HG03045 (cell line): ENCODE results near the gene CSTF1.
"Not testable (repeated sequence)": the region's sequence is repeated elsewhere in the genome, so short reads cannot be mapped to it uniquely, and the experiment has no call there.

Experiments
- ATAC-seq: cut with Tn5 transposase; IDR thresholded peaks from one replicate; pipeline ENCODE4 v1.9.1; 2021; ENCODE audit warnings: mild to moderate bottlenecking, moderate library complexity; ENCODE audit not compliant: unreplicated experiment

The CSTF1 gene

DNA sequence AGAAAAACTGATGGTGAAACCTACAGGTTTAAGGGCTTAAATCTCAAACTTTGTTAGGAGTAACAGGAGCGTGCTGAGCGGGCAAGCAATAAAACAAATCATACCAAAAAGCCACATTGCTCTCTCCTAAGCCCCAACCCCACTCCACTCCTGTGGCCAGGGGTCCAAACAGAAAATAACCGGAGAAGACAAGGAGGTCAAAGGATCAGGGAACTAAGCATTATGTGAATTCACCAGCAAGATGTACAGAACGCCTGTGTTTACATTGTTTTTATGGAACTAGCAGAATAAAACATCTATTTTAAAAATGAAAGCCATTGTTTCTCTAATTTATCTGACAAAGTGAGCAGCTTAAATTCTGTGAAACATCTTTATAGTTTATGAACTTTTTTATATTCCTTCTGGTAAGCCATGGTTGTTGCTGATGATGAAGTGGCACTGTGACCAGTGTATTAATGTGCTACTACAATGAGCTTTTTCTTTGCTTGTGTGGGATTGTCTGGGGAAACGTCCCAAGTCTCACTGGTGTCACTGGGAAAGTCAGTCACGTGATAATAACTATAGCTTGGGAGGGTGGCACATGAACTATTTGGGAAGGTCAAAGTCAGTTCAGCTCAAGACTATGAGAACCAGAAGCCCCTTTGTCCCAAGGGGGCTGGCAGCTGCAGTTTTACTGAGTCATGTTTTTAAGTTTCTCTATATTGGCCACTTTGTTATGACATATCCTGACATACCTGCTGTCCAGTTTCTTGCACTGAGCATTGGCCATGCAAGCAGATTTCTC is 23.9 kb upstream of the CSTF1 start:
- ATAC-seq: no peak

DNA sequence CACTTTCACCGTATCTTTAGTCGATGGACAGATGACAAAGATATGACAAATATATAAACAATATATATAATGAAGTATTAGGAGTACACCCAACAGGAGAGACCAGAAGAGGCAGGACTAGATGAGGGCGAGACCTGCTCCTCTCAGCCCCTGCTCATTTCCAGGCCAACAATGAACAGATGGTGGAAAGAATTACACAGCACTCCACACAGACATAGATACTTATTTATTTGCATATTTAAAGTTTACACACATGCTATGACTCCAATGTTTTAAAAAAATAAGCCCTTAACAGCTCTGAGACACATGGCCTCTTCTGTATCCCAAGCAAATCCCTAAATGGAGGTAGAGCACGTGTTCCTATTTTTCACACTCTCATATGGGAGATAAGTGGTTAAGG is 23.3 kb upstream of the CSTF1 start:
- no peak for ATAC-seq

DNA sequence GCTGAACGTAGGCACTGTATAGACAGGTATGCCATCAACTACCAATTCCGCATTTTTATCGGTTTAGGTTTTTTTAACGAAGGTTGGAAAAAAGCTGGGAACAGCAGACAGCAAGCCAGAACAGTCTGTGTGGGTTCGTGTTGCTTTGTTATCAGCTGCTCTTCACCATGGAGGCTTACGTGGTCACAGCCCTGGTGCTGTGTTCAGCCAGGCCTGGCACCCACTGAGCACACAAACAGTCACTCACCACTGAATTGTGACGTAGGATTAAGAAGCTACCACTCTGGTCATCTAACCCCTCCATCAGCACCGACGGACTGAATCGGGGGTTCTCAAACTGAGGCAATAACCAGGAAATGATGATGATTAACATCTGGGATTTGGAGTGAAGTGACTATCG is 20.5 kb upstream of the CSTF1 start:
- ATAC-seq: no peak

DNA sequence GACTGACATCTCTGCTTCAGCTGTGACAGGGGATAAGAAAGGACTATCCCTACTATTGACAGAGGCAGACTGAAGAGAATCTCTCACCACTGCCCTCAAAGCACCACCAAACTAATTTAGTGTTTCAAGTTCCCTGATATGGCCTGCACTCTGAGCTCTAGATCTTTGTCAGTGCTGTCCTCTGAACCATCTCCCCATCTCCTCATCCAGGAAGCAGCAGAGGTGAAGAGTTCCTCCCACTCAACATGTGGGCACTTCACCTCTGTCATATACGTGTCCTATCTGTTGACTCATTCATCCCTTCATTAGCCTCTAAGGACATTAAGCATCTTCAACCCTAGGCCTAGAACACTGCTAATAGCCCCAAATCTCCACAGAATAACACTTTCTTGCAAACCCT is 19.6 kb upstream of the CSTF1 start:
- ATAC-seq: no peak

DNA sequence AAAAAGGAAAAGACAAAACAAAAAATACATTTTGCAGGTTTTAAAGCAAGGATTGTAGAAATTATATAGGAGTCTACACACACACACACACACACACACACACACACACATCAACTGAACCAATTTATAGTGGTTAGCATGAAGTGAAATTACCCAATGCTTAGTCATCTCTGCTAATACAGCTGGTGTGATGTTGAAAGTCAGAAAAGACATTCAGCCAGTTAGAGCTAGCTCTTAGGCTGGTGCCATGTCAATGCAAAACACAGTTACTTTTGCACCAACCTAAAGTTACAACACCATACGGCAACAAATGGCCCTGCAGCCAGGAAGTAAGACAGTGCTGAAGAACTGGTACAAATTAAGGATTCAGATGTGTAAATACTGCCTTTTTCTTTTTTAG is 18.5 kb upstream of the CSTF1 start:
- no peak for ATAC-seq

DNA sequence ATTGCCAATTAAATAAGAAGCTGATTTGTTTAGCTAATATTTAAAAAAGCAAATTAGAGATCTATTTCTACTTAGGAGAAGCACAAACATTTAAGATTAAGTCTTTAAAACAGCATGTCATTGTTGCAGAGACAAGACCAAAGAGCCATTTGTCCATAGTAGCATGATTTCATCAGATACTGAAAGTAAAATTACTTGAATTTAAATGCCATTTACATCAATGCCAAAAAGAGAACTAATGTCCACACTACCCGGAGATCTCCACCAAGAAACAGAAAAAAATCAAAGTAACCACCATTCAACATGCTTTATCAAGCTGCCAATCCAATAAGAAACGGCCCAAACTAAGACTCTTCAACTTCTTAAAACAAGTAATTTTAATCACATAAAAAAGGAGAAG is 16.1 kb upstream of the CSTF1 start:
- no peak for ATAC-seq

DNA sequence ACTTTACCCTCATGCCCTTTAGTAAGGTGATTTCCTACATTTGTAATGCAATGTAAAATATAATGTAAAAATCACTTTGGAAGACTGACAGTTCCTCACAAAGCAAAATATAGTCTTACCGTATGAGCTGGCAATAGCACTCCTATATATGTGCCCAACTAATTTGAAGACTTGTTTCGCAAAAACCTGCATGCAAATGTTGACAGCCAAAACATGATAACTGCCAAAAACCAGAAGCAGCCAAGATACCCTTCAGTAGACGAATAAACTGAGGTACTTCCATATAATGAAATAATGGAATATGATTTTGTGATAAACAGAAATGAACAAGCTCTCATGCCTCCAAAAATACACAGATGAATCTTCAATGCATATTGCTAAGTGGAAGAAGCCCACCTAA is 14.1 kb upstream of the CSTF1 start:
- ATAC-seq: no peak

DNA sequence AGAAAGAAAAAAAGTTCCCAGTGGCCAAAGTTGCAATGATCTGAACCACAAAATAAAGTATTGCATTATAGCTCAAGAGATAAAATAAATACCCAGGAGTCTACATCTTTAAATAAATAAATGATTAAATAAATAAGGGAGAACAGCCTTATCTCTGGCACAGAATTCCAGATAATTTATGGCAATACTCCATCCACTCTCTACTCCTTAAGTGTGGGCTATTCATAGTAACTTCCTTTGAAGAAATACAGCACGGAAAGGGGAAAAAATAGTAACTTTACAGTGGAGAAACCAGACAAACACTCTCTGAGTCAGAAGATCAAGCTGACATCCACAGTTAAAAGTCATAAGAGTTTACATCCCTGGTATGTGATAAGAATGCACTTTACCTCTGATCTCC is 12.1 kb upstream of the CSTF1 start:
- ATAC-seq: no peak

DNA sequence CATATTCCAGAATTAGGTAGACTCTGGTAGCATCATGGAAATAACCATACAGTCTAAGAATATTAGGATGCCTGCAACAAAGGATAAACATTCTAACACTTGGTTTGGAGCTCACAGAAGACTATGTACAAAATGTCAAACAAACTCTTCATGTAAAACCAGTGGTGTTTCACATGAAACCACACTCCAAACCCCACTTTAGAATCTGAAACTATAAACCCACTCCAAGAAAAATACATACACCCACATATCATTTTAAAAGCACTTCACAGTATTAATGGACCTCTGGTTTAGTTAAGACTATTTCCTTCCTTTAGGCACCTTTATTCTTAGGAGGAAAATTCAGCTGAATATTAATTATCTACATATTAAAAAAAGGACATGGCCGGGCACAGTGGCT is 10.9 kb upstream of the CSTF1 start:
- ATAC-seq: no peak

DNA sequence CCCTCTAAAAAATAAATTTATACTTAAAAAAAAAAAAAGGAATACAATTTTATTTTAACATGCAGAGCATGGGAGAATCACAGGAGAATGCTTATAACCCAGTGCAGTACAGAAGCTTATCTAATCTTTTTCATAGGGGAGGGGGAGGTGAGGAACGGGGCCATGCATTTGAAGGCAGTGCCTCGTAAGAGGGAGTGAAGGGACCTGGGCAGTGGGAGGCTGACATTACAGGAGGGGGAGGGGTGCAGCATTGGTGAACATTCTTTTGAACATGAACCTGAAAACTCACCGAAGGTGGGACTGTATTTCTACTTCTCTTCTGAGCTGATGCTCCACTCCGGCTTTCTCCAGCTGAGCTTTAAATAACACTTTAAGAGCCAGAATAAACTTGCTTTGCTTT is 9.7 kb upstream of the CSTF1 start:
- ATAC-seq: no peak

DNA sequence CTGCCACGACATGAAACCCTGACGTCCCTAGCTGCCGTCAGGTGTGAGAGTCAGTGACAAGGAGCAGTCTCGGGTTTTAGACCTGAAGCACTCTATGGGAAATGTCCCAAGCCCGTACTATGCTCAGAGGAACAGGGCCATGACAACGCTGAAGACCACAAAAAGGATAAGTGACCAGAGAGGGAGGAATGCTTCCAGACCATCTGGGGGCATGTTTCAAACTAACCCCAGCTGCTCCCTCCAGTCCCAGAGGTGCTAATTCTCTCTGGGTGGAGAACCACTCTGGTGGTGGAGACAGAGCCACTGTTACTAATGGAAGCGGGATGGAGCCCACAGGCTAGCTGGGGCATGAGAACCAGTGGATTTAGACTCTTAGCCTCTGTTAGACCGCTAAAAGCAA is 9.1 kb upstream of the CSTF1 start:
- no peak for ATAC-seq

DNA sequence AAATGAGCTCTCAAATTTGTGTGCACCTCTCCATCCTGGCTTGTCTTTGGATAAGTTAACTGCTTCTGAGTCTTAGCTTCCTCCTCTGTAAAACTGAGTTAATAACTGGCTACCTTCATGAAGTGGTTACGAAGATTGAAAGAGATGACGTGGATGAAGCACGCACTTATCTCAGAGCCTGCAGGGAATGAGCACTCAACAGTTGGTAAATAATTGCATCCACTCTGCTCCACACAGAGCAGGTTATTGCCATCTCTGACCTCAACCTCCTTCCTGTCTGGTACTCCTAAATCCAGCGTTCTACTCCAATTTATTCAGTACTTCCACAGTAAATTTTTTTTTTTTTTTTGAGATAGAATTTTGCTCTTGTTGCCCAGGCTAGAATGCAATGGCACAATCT is 7.3 kb upstream of the CSTF1 start:
- ATAC-seq: no peak

DNA sequence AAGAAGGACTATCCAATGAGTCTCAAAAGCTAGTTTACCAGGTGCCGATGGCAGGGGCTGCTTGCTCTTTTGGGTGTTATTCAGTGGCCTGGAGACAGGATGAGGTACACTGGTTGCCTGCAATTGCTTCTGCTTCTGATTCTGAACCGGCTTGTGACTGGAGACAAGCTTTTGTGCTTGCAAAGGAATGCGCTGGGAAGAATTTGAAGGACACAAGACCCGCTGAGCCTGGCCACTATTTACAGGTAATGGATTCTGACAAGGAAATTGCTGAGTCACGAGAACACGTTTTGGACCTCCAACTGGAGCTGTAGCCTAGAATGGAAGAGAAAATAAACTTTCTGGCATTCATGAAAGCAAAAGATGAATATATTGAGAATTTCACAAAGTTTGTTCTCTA is 6.2 kb upstream of the CSTF1 start:
- ATAC-seq: no peak

DNA sequence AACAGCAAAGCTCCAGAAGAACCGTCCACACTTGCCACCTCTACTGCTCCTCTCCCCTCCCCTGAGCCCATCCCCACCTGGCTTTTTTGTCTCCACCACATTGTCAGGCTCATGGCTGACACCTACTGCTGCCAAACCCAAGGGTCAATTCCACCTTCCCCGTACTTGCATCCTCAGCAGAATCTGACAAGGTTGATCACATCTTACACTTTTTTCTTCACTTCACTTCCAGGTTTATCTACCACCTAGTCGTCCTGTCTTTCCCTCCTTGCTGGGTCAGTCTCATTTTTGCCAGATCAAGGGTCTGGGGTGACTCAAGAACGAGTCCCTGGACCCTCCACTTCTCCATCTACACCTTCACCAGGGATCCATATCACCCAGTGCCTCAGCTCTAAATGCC is 3.6 kb upstream of the CSTF1 start:
- no peak for ATAC-seq

DNA sequence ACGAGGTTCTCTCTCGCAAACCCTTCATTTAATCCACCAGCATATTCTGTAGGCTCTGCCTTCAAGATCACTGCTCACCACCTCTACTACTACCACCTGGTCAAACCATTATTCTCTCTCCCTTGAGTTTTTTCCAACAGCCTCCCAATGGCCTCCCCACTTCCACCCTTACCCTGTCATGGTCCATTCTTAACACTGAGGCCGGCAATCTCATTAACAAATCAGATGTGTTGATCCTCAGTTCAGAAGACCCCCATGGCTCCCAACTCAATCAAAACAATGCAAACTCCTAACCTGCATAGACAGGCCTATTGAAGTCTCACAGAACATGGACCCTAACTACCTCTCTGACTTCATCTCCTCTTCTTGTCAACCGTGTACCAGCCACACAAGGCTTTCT is 2.6 kb upstream of the CSTF1 start:
- ATAC-seq: no peak

DNA sequence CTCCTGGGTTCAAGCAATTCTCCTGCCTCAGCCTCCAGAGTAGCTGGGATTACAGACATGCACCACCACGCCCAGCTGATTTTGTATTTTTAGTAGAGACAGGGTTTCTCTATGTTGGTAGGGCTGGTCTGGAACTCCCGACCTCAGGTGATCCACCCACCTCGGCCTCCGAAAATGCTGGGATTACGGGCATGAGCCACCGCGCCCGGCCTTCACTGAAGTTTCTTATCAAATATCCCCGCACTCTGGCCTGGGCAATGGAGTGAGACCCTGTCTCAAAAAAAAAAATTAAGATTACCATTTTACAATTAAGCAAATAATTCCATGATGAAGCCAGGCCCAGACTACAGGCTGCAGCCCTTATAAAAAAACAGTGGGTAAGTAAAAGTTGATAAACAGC is 2.0 kb upstream of the CSTF1 start:
- ATAC-seq: not testable (repeated sequence)

DNA sequence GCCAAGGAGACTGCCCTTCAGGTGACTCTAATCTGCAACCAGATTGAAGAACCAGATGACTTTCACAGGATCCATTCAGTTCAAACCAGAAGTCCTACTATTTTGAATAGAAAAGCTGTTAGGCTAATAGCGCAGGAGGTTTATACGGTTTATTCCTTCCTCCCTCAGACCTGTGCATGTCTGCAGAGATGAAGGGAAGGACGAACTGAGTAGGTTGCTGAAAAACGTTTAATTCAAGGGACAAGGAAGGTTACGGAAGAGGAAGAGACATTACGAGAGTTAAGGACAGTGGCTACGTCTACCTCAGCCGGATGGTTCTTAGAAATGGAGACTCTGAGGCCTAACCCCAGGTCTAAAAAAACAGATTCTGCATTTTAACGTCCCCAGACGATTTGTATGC is 1.4 kb upstream of the CSTF1 start:
- no peak for ATAC-seq

DNA sequence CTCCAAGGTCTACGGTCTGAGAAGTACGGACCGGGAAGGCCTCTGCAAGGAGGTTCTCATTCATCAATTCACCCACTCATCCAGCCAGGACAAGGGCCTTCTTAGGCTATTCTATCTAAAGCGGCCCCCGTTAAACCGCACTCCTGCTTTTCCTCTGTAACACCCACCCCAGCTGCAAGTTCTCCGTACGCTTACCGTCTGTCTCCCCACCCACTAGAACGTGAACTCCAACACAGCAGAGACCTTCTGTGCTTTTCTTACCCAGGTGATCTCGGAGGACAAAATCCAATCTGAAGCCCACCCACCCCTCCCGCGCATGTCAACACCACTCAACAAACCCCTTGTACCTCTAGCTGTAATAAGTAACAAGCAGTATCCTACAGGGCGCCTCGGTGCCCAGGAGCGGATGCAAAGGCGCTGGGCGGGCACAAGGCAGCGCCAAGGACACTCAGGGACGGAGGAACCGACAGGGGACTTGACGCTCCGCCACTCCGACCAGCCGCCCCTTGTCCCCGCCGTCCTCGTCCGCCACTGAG is 781 bp upstream of the CSTF1 start:
- ATAC-seq: peak; percentile 42

DNA sequence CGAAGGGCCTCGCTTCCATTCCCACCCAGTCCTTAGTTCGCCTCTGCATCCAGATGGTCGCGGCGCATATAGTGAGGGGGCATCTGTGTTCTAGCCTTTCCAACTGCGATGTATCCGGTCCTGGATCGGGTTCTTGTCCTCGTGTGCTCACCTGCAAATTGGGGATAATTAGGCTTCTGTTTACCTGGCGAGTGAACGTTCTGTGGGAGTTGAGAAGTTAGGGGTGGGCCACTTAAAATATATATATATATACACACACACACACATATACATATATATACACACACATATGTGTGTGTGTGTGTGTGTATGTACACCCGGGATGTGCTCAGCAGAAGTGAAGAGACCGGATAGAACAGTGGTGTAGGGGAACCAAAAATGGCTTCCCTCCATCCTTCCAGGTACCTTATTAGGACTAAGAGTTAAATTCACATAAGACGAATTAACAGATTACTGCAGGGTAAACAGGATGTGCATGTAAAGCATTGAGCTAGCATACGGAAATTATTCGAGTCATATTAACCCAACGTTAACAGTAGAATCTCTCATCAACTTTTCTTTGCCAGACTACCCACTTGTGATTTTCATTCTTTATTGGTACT is 537 bp downstream of the CSTF1 start:
- ATAC-seq: no peak

DNA sequence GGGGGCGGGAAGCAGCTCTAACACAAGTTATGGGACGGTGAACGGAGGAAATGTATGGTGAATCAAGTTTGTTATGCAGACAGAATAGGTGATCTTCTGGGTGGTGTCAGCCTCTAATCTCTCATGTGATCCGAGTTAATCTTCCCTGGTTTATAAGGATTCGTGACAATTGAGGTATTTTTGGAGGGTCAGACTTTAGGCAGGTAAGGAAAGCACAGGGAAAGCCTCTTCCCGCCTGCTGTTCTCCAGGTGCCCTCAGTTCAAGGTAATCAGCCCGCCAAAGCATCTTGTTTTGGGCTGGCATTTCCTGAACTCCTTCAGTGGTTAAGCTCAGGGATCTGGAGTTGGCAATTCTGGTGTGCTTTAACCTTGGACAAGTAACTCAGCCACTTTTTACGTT is 1.2 kb downstream of the CSTF1 start:
- ATAC-seq: no peak

DNA sequence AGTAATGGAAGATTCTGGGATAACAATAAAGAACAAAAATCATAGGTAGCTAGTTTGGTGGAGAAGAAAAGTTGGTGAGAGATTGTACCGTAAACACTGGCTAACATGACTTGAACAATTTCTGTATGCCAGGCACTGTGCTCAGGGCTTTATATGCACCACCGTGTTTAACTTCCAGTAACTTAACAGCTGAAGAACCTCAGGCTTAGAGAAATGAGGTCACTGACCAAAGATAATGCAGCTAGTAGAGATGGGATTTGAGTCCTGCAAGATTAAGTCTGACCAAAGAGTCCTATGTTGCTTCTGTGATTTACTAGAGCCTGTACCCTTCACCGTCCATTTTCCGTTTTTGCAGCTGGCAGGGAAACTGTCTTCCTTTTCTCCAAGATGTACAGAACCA is 2.7 kb downstream of the CSTF1 start:
- ATAC-seq: no peak

DNA sequence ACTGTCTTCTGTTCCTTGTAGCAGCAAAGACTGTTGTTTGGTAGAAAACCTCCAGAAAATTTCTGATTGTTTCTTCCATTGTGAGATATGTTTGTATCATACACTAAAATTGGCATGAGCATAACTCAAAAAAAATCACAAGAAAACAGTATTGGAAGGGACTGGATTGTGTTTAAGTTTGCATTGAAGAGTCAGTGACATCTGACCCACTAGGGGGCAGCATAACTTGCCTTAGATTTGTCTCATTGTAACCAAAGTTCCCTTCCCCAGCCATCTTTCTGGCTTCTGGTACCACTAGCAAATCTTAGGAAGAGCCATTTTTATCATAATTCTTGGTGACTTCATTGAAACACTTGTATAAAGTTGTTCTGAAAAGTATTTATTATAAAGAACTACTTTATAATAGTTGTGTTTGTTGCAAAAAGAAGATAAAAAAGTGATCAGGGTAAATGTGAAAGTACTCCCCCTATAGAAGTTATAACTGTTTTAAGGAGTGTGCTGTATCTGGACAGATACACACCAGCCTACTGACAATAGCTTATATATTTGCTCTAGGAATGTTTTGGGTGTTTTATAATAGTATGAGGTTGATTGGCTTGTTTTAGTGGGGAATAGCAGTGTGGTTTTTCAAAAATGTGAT is 7.7 kb downstream of the CSTF1 start:
- ATAC-seq: no peak
